ENCODE results near the gene HS6ST1.

GRCh38 chr2:128250229-128251025 lies 68.2 kb downstream of the HS6ST1 start:
- TF ChIP-seq POLR2A (IDR thresholded peaks at IDR 0.05), result no peak
- no peak for TF ChIP-seq CTCF (IDR thresholded peaks at IDR 0.05)
